HG03565 (cell line): ENCODE data around the gene CEP162.
A peak's percentile ranks its signal among the peaks of the same experiment; 100 is the strongest.
"Not testable (repeated sequence)": the region's sequence is repeated elsewhere in the genome, so short reads cannot be mapped to it uniquely, and the experiment has no call there.

Experiments used
- ATAC-seq: cut with Tn5 transposase; IDR thresholded peaks from one replicate; pipeline ENCODE4 v1.9.1; 2021; ENCODE audit warnings: mild to moderate bottlenecking, moderate library complexity; ENCODE audit not compliant: unreplicated experiment

The CEP162 gene

GRCh38 chr6:84227434-84228197 is at the start of gene CEP162:
Gene CEP162 (minus strand): TSS chr6:84227643. CDS start chr6:84226393, 1,250 bp downstream.
- peak; percentile 91 for ATAC-seq

GRCh38 chr6:84274856-84275255 is 47.4 kb upstream of the CEP162 start:
- no peak for ATAC-seq

GRCh38 chr6:84273048-84273809 is 45.8 kb upstream of the CEP162 start:
- no peak for ATAC-seq

GRCh38 chr6:84272298-84272697 is 44.9 kb upstream of the CEP162 start:
- ATAC-seq, result no peak

DNA sequence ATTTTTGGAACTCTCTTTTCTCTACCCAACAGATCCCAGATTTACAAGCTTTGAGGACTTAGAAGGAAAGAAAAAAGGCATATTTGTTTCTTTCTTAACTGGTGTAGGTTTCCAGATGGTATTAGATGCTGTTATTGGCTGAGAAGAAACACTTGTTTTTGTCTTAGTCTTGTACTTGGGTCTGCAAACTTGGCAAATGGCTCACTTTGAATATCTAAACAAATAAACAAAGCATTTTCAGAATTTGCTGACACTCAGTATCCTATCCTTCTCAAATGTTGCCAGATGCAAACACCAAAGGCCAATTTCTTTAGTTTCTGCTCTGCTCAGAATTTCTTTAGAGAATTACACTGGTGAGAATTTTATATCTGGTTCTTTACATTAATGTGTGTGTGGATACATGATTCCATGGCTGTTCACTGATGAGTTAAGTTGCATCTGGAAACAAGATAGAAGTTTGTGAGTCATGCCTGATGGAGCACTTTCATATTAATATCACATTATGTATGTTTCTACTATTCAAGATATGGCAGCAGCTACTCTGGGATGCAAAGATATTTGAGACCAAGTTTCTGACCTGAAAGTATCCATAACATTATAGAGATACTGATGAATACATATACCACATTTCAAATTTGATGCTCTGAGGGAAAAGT is 43.7 kb upstream of the CEP162 start:
- ATAC-seq, result no peak

DNA sequence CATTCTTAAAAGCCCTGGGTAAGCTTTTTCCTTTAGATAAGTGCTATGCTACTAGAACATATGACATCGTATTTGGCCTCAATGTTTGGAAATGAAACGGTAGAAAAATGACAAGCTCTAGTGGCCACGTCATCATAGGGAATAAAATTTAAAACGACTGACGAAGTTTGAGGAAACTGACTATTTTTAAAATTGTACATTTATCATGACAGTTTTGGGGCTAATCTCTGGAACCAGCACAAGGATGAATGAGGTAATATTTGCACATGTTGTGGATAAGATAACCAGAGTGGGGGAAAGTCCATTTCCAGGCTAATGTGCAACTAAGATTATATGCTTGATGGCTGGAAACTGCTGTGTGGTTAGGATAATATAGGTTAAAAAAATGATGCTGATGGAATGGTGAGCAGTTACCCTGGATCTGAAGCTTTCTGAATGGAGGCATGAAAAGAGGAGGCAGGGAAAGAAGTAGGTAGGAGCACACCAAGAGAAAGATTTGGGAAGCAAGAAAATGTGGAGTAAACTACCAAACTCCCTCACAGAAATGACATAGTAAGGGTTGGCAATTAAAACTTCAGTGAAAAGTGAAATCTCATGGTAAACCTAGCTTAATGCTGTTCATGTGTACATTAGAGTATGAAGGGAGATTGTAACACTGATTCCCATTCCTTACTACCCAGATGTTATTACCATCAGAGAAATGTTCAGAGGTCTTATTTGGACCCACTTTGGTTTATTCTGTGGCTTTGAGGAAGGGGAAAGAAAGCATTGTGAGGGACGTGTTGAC is 42.7 kb upstream of the CEP162 start:
- ATAC-seq, result no peak

GRCh38 chr6:84268781-84269180 is 41.3 kb upstream of the CEP162 start:
- ATAC-seq, result no peak

DNA sequence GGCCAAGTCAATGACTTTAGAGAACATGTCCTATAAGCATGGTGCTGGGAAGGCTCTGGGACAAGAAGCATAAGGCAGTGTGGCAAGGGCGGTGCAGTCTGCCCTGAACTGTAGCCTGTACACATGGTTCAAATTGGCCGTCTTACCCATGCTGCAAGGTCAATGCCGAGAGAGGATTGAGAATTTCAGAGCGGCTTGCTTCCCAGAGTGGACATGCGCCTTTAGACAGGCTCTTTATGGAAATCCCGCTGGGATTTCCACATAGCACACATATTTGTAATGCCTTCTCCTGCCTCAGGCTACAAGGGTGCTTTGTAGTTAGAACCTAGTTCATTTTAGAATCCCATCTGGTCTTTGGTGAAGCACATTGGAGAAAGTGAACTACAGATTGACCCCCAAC is 36.1 kb upstream of the CEP162 start:
- ATAC-seq, result no peak

GRCh38 chr6:84260926-84261325 is 33.5 kb upstream of the CEP162 start:
- no peak for ATAC-seq

GRCh38 chr6:84260196-84260595 is 32.8 kb upstream of the CEP162 start:
- ATAC-seq, result no peak

GRCh38 chr6:84258866-84259265 is 31.4 kb upstream of the CEP162 start:
- no peak for ATAC-seq

DNA sequence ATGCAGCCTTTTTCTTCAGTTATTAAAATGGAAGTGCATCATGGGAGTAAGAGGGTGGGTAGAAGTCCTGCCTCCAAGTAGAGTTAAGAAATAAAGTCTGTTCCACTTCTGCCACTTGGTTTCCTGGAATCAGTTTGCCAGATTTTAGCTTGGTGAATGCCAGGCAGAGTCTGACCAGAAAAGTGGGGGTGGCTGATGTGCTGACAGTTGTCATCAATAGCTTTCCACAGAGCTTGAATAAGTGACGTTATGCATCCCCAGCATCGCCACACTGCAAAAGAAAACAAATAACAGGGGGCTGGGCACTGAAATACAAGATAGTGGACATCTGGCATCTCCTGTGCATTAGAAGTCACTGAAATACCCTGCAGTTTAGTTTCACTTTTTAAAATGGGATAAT is 30.8 kb upstream of the CEP162 start:
- no peak for ATAC-seq

DNA sequence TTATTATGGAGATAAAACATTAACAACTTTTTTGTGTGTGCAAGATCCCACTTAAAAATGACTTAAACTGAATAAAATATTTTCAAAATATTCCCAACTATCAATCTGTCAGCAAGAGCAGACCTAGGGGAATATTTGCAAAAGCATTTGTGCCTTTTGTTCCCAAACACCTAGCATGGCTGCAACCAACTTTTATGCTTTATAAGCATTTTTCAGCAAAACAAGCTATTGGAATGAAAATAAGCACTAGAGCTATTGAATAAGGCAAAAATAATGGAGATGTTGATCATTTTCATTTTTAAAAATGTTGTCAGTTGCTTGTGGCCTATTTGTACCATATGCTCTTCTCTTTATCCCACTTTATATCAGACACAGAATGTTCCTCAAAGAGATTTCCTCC is 28.2 kb upstream of the CEP162 start:
- no peak for ATAC-seq

- ATAC-seq, result no peak
Observed at GRCh38 chr6:84253380-84253779, 25.9 kb upstream of the CEP162 start.

GRCh38 chr6:84251891-84252539 is 24.6 kb upstream of the CEP162 start:
- no peak for ATAC-seq

GRCh38 chr6:84249724-84250123 is 22.3 kb upstream of the CEP162 start:
- ATAC-seq, result no peak

- not testable (repeated sequence) for ATAC-seq
Observed at GRCh38 chr6:84244416-84245081, 17.1 kb upstream of the CEP162 start.

DNA sequence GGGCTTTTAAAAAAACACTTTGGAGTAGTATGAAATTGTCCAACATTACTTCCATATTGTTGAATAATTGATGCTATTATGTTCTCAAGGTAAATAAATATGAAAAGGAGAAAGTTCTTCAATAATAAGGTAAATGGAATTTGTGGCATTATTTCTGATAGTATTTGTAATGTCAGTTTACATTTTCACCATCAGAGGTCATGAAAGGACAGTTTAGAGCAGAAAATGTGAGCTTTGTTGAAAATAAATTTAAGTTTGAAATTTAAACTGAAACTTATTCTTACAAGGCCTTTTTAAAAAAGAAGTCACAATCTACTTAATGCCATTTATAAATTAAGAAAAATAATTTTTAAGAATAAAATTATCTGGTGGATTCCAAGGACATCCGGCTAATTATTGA is 15.8 kb upstream of the CEP162 start:
- ATAC-seq, result no peak

DNA sequence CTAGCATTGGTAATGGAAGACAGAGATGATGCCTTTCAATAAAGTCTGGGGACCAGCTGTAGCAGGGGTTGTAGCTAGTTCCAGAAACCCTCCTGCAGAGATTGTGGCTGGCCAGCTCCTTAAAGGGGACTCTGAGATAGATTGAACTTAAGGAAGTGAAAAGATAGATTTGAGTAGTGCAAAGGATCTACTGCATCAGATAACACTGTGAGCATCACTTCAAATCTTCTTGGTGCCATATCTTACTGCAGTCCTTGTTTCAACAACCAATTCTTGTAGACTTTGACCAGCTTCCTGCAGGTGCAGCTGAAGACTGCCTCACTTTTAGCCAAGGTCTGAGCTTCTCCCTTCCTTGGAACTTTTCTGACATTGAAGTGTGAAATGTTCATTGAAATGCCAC is 14.8 kb upstream of the CEP162 start:
- ATAC-seq, result peak; percentile 67

DNA sequence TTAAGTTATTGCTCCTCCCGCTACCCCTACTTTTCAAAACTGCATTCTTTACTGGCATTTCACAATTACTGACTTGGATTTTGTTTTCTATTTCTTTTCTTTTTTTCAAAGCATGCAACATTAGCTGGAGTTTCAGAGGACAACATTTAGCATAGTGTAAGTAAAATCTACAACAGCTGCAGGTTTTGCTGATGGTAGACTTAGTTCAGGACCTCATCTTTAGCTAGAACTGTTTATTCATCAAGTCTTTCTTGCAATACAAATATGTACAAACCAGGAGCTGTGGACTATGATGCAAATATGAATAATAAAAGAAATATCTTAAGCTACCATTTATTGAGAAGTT is 728 bp upstream of the CEP162 start:
- ATAC-seq, result no peak
